Ishikawa (cell line): ENCODE data around the gene MTOR.

Experiments
- CREB1 ChIP-seq: IDR thresholded peaks from 2 replicates; pipeline ENCODE4 v1.6.1; 2012; ENCODE audit warnings: low read depth
- EGR1 ChIP-seq: IDR thresholded peaks from 2 replicates; pipeline ENCODE4 v1.6.1; 2012
- YY1 ChIP-seq: IDR thresholded peaks from 2 replicates; pipeline ENCODE4 v1.6.1; 2012; ENCODE audit warnings: low read depth
- ZBTB7A ChIP-seq: IDR thresholded peaks from 2 replicates; pipeline ENCODE4 v1.6.1; 2012; ENCODE audit warnings: low read depth
- TF ChIP-seq, protein P1 (sequence below): IDR thresholded peaks from 2 replicates; pipeline ENCODE4 v1.6.1; 2012; ENCODE audit warnings: low read depth, mild to moderate bottlenecking

DNA sequence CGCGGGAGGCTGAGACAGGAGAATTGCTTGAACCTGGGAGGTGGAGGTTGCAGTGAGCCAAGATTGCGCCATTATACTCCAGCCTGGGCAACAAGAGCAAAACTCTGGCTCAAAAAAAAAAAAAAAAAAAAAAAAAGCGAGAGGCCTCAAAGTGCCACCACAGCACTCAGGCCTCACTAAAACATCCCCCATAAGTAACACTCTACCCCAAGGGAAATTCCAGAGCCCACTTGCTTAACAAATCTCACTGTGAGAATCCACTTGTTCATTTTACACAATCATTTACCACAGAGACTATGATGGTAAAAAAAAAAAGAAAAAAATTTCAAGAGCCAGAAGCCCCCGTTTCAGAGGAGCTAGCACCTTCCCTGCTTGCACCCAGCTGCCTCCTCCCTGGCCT lies 136.4 kb downstream of the MTOR start:
- TF ChIP-seq, protein P1, sequence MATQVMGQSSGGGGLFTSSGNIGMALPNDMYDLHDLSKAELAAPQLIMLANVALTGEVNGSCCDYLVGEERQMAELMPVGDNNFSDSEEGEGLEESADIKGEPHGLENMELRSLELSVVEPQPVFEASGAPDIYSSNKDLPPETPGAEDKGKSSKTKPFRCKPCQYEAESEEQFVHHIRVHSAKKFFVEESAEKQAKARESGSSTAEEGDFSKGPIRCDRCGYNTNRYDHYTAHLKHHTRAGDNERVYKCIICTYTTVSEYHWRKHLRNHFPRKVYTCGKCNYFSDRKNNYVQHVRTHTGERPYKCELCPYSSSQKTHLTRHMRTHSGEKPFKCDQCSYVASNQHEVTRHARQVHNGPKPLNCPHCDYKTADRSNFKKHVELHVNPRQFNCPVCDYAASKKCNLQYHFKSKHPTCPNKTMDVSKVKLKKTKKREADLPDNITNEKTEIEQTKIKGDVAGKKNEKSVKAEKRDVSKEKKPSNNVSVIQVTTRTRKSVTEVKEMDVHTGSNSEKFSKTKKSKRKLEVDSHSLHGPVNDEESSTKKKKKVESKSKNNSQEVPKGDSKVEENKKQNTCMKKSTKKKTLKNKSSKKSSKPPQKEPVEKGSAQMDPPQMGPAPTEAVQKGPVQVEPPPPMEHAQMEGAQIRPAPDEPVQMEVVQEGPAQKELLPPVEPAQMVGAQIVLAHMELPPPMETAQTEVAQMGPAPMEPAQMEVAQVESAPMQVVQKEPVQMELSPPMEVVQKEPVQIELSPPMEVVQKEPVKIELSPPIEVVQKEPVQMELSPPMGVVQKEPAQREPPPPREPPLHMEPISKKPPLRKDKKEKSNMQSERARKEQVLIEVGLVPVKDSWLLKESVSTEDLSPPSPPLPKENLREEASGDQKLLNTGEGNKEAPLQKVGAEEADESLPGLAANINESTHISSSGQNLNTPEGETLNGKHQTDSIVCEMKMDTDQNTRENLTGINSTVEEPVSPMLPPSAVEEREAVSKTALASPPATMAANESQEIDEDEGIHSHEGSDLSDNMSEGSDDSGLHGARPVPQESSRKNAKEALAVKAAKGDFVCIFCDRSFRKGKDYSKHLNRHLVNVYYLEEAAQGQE = no peak
- no peak for TF ChIP-seq EGR1
- TF ChIP-seq YY1 = no peak
- no peak for TF ChIP-seq ZBTB7A
- no peak for TF ChIP-seq CREB1
